Measurements from ENCODE around the gene SCUBE1. TPM values are rescaled to one million over a fixed set of nuclear protein-coding genes. Genes with fewer than 3 reads are reported as not detected.

SCUBE1 gene
- total and polyA plus RNA-seq, 11 donors: 0.04 to 0.40 (median 0.24) TPM; not detected in 1

- H3K4me3 ChIP-seq: no peak overlapping the region
- H3K4me1 ChIP-seq: no peaks in the 10 kb centered on the region
- H3K27ac ChIP-seq: no peak overlapping the region
- H3K27me3 ChIP-seq: peaks cover 0 to 8% (median 0%) of the 10 kb centered on the region in 9 donors
- TF ChIP-seq CTCF (IDR thresholded peaks at IDR 0.05) (no peak), POLR2A (IDR thresholded peaks at IDR 0.05) (no peak)
- ATAC-seq (no peak), DNase-seq (no peak)
- no peaks in the 10 kb centered on the region for H3K36me3 ChIP-seq
- intact Hi-C loops (cut with DNase I): no loop called here
- no peaks in the 10 kb centered on the region for H3K9me3 ChIP-seq
- 74 to 89% (median 86%) methylated on average over 2 of the region's 2 CpGs for WGBS, 4 donors
Observed at GRCh38 chr22:43333978-43334377, 9.2 kb downstream of the SCUBE1 start.

DNA sequence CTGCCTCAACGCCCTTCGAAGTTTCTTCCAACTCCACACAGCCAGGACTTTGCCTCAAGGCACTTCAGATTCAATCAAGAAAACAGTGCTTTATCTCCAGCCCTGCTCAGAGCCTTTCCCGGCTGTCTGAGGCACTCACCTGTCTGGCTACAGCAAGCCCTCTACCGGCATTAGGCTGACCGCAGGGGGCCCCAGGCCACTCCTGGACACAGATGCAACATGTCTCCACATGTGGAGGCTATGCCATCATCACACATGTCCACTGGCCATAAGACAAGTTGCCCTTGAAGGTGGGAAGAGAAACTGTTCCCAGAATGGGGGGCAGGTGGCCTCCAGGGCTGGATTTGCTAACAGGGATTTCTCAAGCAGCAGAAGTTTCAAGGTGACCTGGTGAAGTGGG is 10.0 kb downstream of the SCUBE1 start:
- ATAC-seq (no peak), DNase-seq (no peak)
- Histone ChIP-seq H3K27ac (no peak overlapping the region), H3K9me3 (no peaks in the 10 kb centered on the region), H3K4me3 (no peak overlapping the region), H3K27me3 (peaks cover 0 to 4% (median 0%) of the 10 kb centered on the region in 9 donors), H3K36me3 (no peaks in the 10 kb centered on the region), H3K4me1 (no peaks in the 10 kb centered on the region)
- no peak for TF ChIP-seq POLR2A (IDR thresholded peaks at IDR 0.05)
- no peak for TF ChIP-seq CTCF (IDR thresholded peaks at IDR 0.05)
- intact Hi-C loops (cut with DNase I): no loop called here
- 73 to 96% (median 77%) methylated on average over 4 to 5 of the region's 5 CpGs for WGBS, 4 donors

GRCh38 chr22:43331698-43332097 is 11.5 kb downstream of the SCUBE1 start:
- intact Hi-C loops (cut with DNase I): no loop called here
- H3K27me3 ChIP-seq: peaks cover 0 to 8% (median 0%) of the 10 kb centered on the region in 9 donors
- no peak overlapping the region for H3K27ac ChIP-seq
- 93 to 95% (median 94%) methylated on average over 9 of the region's 9 CpGs for WGBS, 4 donors
- H3K4me3 ChIP-seq: no peak overlapping the region
- no peak for DNase-seq
- H3K36me3 ChIP-seq: no peaks in the 10 kb centered on the region
- no peak for TF ChIP-seq POLR2A (IDR thresholded peaks at IDR 0.05)
- TF ChIP-seq CTCF (IDR thresholded peaks at IDR 0.05): no peak
- H3K9me3 ChIP-seq: no peaks in the 10 kb centered on the region
- H3K4me1 ChIP-seq: no peaks in the 10 kb centered on the region
- no peak for ATAC-seq

- intact Hi-C loops (cut with DNase I): no loop called here
- H3K27ac ChIP-seq: no peak overlapping the region
- WGBS, 4 donors: 69 to 75% (median 73%) methylated on average over 3 of the region's 3 CpGs
- no peak for ATAC-seq
- H3K36me3 ChIP-seq: no peaks in the 10 kb centered on the region
- H3K27me3 ChIP-seq: peaks cover 0 to 8% (median 0%) of the 10 kb centered on the region in 9 donors
- no peak for TF ChIP-seq CTCF (IDR thresholded peaks at IDR 0.05)
- no peak for TF ChIP-seq POLR2A (IDR thresholded peaks at IDR 0.05)
- no peaks in the 10 kb centered on the region for H3K4me1 ChIP-seq
- H3K4me3 ChIP-seq: no peak overlapping the region
- no peaks in the 10 kb centered on the region for H3K9me3 ChIP-seq
- no peak for DNase-seq
Observed at GRCh38 chr22:43331069-43331451, 12.1 kb downstream of the SCUBE1 start.
